HUES64 (cell line): ENCODE results near the gene RILP.

Source experiments
- H3K27ac ChIP-seq: 2 replicates; pipeline ENCODE4 v1.7.0; 2013; ENCODE audit warnings: low read depth, low read length, inconsistent platforms
- H3K27me3 ChIP-seq: 2 replicates; pipeline ENCODE4 v1.6.1; 2013; ENCODE audit warnings: mild to moderate bottlenecking, low read length; ENCODE audit not compliant: insufficient read depth
- H3K36me3 ChIP-seq: 2 replicates; pipeline ENCODE4 v1.6.1; 2013; ENCODE audit warnings: mild to moderate bottlenecking, low read length; ENCODE audit not compliant: insufficient read depth
- H3K4me1 ChIP-seq: 2 replicates; pipeline ENCODE4 v1.6.1; 2013; ENCODE audit warnings: mild to moderate bottlenecking, low read length, moderate library complexity; ENCODE audit not compliant: insufficient read depth
- H3K4me3 ChIP-seq: 2 replicates; pipeline ENCODE4 v1.5.1; 2013; ENCODE audit warnings: mild to moderate bottlenecking, low read length, moderate library complexity
- H3K9ac ChIP-seq: 2 replicates; pipeline ENCODE4 v1.6.1; 2013; ENCODE audit warnings: mild to moderate bottlenecking, low read depth, low read length
- H3K9me3 ChIP-seq: 2 replicates; pipeline ENCODE4 v1.6.1; 2013; ENCODE audit warnings: low read depth, low read length; ENCODE audit not compliant: insufficient read depth
- WGBS: fragments of 150-250, 120-280 bp; methylation state at CpG from one replicate; pipeline ENCODE4 v1.1.7; 2013; ENCODE audit warnings: missing lambda C conversion rate; 5-methylcytosine and 5-hydroxymethylcytosine counted together

Gene RILP

GRCh38 chr17:1611715-1612114, 38.0 kb downstream of the RILP start:
- H3K36me3 ChIP-seq: 0 out of 2 replicates have a peak, but pooled peaks cover 4% of the 10 kb centered on the region
- no peak overlapping the region for H3K9ac ChIP-seq
- H3K9me3 ChIP-seq: no peaks in the 10 kb centered on the region
- WGBS: 97% methylated on average over 10 of the region's 10 CpGs
- no peaks in the 10 kb centered on the region for H3K4me1 ChIP-seq
- no peaks in the 10 kb centered on the region for H3K27me3 ChIP-seq
- no peak overlapping the region for H3K4me3 ChIP-seq
- no peak overlapping the region for H3K27ac ChIP-seq

GRCh38 chr17:1608676-1609075, 41.0 kb downstream of the RILP start:
- Histone ChIP-seq H3K4me3 (no peak overlapping the region), H3K4me1 (no peaks in the 10 kb centered on the region), H3K36me3 (0 out of 2 replicates have a peak, but pooled peaks cover 4% of the 10 kb centered on the region), H3K27ac (no peak overlapping the region), H3K27me3 (no peaks in the 10 kb centered on the region), H3K9ac (no peak overlapping the region), H3K9me3 (no peaks in the 10 kb centered on the region)
- WGBS: 96% methylated on average over 6 of the region's 7 CpGs

GRCh38 chr17:1607971-1608320, 41.7 kb downstream of the RILP start:
- 92% methylated on average over 5 of the region's 5 CpGs for WGBS
- Histone ChIP-seq H3K4me1 (no peaks in the 10 kb centered on the region), H3K4me3 (no peak overlapping the region), H3K9me3 (no peaks in the 10 kb centered on the region), H3K27ac (no peak overlapping the region), H3K36me3 (0 out of 2 replicates have a peak, but pooled peaks cover 4% of the 10 kb centered on the region), H3K9ac (no peak overlapping the region), H3K27me3 (no peaks in the 10 kb centered on the region)

GRCh38 chr17:1606352-1606985, 43.2 kb downstream of the RILP start:
- Histone ChIP-seq H3K27ac (no peak overlapping the region), H3K4me1 (no peaks in the 10 kb centered on the region), H3K9ac (0 out of 2 replicates have a peak overlapping the region, but pooled peaks have one; percentile 31), H3K27me3 (no peaks in the 10 kb centered on the region), H3K36me3 (0 out of 2 replicates have a peak, but pooled peaks cover under 1% of the 10 kb centered on the region), H3K9me3 (0 out of 2 replicates have a peak, but pooled peaks cover 2% of the 10 kb centered on the region), H3K4me3 (no peak overlapping the region)
- WGBS: 91% methylated on average over 26 of the region's 26 CpGs

GRCh38 chr17:1605681-1606351, 43.9 kb downstream of the RILP start:
- WGBS: 90% methylated on average over 19 of the region's 19 CpGs
- H3K4me1 ChIP-seq: no peaks in the 10 kb centered on the region
- no peak overlapping the region for H3K27ac ChIP-seq

GRCh38 chr17:1604831-1605528, 44.7 kb downstream of the RILP start:
- 75% methylated on average over 35 of the region's 35 CpGs for WGBS

More at GRCh38 chr17:1605681-1606351, 43.9 kb downstream of the RILP start:
- Histone ChIP-seq H3K36me3 (no peaks in the 10 kb centered on the region), H3K4me3 (no peak overlapping the region), H3K9me3 (0 out of 2 replicates have a peak, but pooled peaks cover 2% of the 10 kb centered on the region), H3K27me3 (no peaks in the 10 kb centered on the region), H3K9ac (no peak overlapping the region)

GRCh38 chr17:1601571-1601970, 48.1 kb downstream of the RILP start:
- whole genome bisulfite sequencing: 97% methylated on average over 14 of the region's 14 CpGs
- Histone ChIP-seq H3K4me1 (no peaks in the 10 kb centered on the region), H3K36me3 (no peaks in the 10 kb centered on the region)

More at GRCh38 chr17:1604831-1605528, 44.7 kb downstream of the RILP start:
- no peaks in the 10 kb centered on the region for H3K36me3 ChIP-seq
- no peak overlapping the region for H3K4me3 ChIP-seq
- H3K9me3 ChIP-seq: 0 out of 2 replicates have a peak, but pooled peaks cover 2% of the 10 kb centered on the region
- H3K9ac ChIP-seq: no peak overlapping the region
- H3K27me3 ChIP-seq: no peaks in the 10 kb centered on the region
- no peaks in the 10 kb centered on the region for H3K4me1 ChIP-seq
- no peak overlapping the region for H3K27ac ChIP-seq

GRCh38 chr17:1598399-1599095, 51.1 kb downstream of the RILP start:
- no peak overlapping the region for H3K27ac ChIP-seq
- no peaks in the 10 kb centered on the region for H3K36me3 ChIP-seq
- no peak overlapping the region for H3K9ac ChIP-seq
- H3K4me1 ChIP-seq: no peaks in the 10 kb centered on the region
- no peaks in the 10 kb centered on the region for H3K27me3 ChIP-seq
- no peak overlapping the region for H3K4me3 ChIP-seq
- 0 out of 2 replicates have a peak, but pooled peaks cover 2% of the 10 kb centered on the region for H3K9me3 ChIP-seq
- 93% methylated on average over 8 of the region's 8 CpGs for WGBS

More at GRCh38 chr17:1601571-1601970, 48.1 kb downstream of the RILP start:
- Histone ChIP-seq H3K27me3 (no peaks in the 10 kb centered on the region), H3K9me3 (0 out of 2 replicates have a peak, but pooled peaks cover 2% of the 10 kb centered on the region), H3K4me3 (no peak overlapping the region), H3K9ac (no peak overlapping the region), H3K27ac (no peak overlapping the region)

- Histone ChIP-seq H3K36me3 (no peaks in the 10 kb centered on the region), H3K4me1 (0 out of 2 replicates have a peak, but pooled peaks cover 3% of the 10 kb centered on the region), H3K27ac (no peak overlapping the region), H3K9ac (no peak overlapping the region), H3K4me3 (no peak overlapping the region), H3K27me3 (no peaks in the 10 kb centered on the region), H3K9me3 (0 out of 2 replicates have a peak, but pooled peaks cover 2% of the 10 kb centered on the region)
- 91% methylated on average over 14 of the region's 14 CpGs for WGBS
Observed at GRCh38 chr17:1597861-1598342, 51.8 kb downstream of the RILP start.
